ENCODE data around the gene SDC3.

- no peak for TF ChIP-seq CTCF (IDR thresholded peaks at IDR 0.05)
- no peak for TF ChIP-seq EZH2phosphoT487 (IDR thresholded peaks at IDR 0.05)
- no peak for TF ChIP-seq EZH2 (IDR thresholded peaks at IDR 0.05)
These were observed 23.8 kb downstream of the SDC3 start for GRCh38 chr1:30884723-30885122.

All from neural progenitor cell (in vitro differentiated cells).